HCT116 (cell line): Measurements from ENCODE around the gene VIPR2.

Source experiments
- POLR2AphosphoS5 ChIP-seq: IDR thresholded peaks from 2 replicates; pipeline ENCODE4 v1.6.1; 2011; ENCODE audit warnings: mild to moderate bottlenecking, low read depth, low read length, moderate library complexity
- REST ChIP-seq: IDR thresholded peaks from 2 replicates; pipeline ENCODE4 v1.6.1; 2012; ENCODE audit warnings: low read depth
- YY1 ChIP-seq: IDR thresholded peaks from 2 replicates; pipeline ENCODE4 v1.6.1; 2011; ENCODE audit warnings: low read length, low read depth, moderate library complexity, mild to moderate bottlenecking; ENCODE audit not compliant: insufficient replicate concordance; ENCODE audit errors: extremely low read depth
- TF ChIP-seq, protein P1 (sequence below), 3 experiments: fragments of 200-600 bp in 1 of 3; sonication (generic) in 1 of 3; IDR thresholded peaks in 2 of 3; conservative IDR thresholded peaks in 1 of 3; 2 replicates each; pipeline ENCODE4 v1.5.1; 2012 to 2017; ENCODE audit warnings: low read depth in 2 of 3, low read length in 2 of 3, antibody characterized with exemption in 1 of 3, borderline replicate concordance in 1 of 3, control low read depth in 1 of 3, mild to moderate bottlenecking in 1 of 3, mixed read lengths in 1 of 3, mixed run types in 1 of 3, moderate library complexity in 1 of 3; ENCODE audit not compliant: insufficient read depth in 1 of 3

- TF ChIP-seq YY1 (peak; percentile 9), REST (no peak), POLR2AphosphoS5 (peak; percentile 77)
- TF ChIP-seq, protein P1, sequence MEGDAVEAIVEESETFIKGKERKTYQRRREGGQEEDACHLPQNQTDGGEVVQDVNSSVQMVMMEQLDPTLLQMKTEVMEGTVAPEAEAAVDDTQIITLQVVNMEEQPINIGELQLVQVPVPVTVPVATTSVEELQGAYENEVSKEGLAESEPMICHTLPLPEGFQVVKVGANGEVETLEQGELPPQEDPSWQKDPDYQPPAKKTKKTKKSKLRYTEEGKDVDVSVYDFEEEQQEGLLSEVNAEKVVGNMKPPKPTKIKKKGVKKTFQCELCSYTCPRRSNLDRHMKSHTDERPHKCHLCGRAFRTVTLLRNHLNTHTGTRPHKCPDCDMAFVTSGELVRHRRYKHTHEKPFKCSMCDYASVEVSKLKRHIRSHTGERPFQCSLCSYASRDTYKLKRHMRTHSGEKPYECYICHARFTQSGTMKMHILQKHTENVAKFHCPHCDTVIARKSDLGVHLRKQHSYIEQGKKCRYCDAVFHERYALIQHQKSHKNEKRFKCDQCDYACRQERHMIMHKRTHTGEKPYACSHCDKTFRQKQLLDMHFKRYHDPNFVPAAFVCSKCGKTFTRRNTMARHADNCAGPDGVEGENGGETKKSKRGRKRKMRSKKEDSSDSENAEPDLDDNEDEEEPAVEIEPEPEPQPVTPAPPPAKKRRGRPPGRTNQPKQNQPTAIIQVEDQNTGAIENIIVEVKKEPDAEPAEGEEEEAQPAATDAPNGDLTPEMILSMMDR (IDR thresholded peaks at IDR 0.05 in 2 of 3, conservative IDR thresholded peaks at IDR 0.05 in 1 of 3; ENCODE audit: borderline replicate concordance in 1 of 3, insufficient read depth in 1 of 3, low read depth in 2 of 3, low read length in 2 of 3) = peak; percentile 24 to 65 (median 38); a peak in 4 of 6 replicates
Observed at GRCh38 chr7:159020987-159021386, 123.7 kb downstream of the VIPR2 start.
